Endodermal cell (in vitro differentiated cells): Measurements from ENCODE around the gene ZNF714. TPM values are rescaled to one million over a fixed set of nuclear protein-coding genes. Genes with fewer than 3 reads are reported as not detected.

Source experiments
- DNase-seq: peaks from one replicate; pipeline ENCODE4 v3.0.0-alpha.2; 2017
- H3K27ac ChIP-seq: 2 replicates; pipeline ENCODE4 v1.5.1; 2013; ENCODE audit warnings: mild to moderate bottlenecking, low read depth, low read length, moderate library complexity
- H3K27me3 ChIP-seq: 2 replicates; pipeline ENCODE4 v1.6.1; 2013; ENCODE audit warnings: mild to moderate bottlenecking, low read length, moderate library complexity; ENCODE audit not compliant: insufficient read depth, control insufficient read depth, poor library complexity, severe bottlenecking
- H3K36me3 ChIP-seq: 2 replicates; pipeline ENCODE4 v1.7.0; 2013; ENCODE audit warnings: mild to moderate bottlenecking, low read length, moderate library complexity; ENCODE audit not compliant: control insufficient read depth, insufficient read depth
- H3K4me1 ChIP-seq: one replicate; pipeline ENCODE4 v1.7.0; 2013; ENCODE audit warnings: low read length; ENCODE audit not compliant: control insufficient read depth, insufficient read depth
- H3K4me3 ChIP-seq: 2 replicates; pipeline ENCODE4 v1.5.1; 2013; ENCODE audit warnings: mild to moderate bottlenecking, low read length, moderate library complexity
- H3K9ac ChIP-seq: 2 replicates; pipeline ENCODE4 v1.6.1; 2013; ENCODE audit warnings: mild to moderate bottlenecking, low read length, moderate library complexity; ENCODE audit not compliant: poor library complexity, severe bottlenecking; ENCODE audit errors: extremely low read depth
- H3K9me3 ChIP-seq: 2 replicates; pipeline ENCODE4 v1.6.1; 2013; ENCODE audit warnings: mild to moderate bottlenecking, low read length, moderate library complexity; ENCODE audit not compliant: control insufficient read depth
- H3K27ac Mint-ChIP-seq: 2 replicates; pipeline ENCODE4 v1.8.0; 2020; ENCODE audit warnings: mixed read lengths
- H3K27me3 Mint-ChIP-seq: 2 replicates; pipeline ENCODE4 v1.8.0; 2021; ENCODE audit warnings: mild to moderate bottlenecking, mixed read lengths; ENCODE audit not compliant: insufficient read depth
- H3K36me3 Mint-ChIP-seq: 2 replicates; pipeline ENCODE4 v1.8.0; 2020; ENCODE audit warnings: low read depth, mixed read lengths
- H3K4me1 Mint-ChIP-seq: 2 replicates; pipeline ENCODE4 v1.8.0; 2020; ENCODE audit warnings: mixed read lengths
- H3K4me3 Mint-ChIP-seq: 2 replicates; pipeline ENCODE4 v1.8.0; 2020; ENCODE audit warnings: mild to moderate bottlenecking, moderate library complexity, mixed read lengths
- H3K9me3 Mint-ChIP-seq: 2 replicates; pipeline ENCODE4 v1.8.0; 2020; ENCODE audit warnings: mild to moderate bottlenecking, mixed read lengths
- CTCF ChIP-seq: fragments of 200-600 bp; sonication (generic); conservative IDR thresholded peaks from 2 replicates; pipeline ENCODE4 v1.5.0; 2021; ENCODE audit warnings: antibody characterized with exemption, mild to moderate bottlenecking
- WGBS, 2 experiments: methylation state at CpG; one replicate each; pipeline versions ENCODE4 v1.1.5 to v1.1.7; 2013; ENCODE audit warnings: missing lambda C conversion rate in 2 of 2, mixed read lengths in 1 of 2; ENCODE audit not compliant: insufficient coverage in 1 of 2, insufficient read length in 1 of 2; 5-methylcytosine and 5-hydroxymethylcytosine counted together
- total RNA-seq, 2 donors: library from RNA; stranded (reverse); fragmentation: NEBNext Ultra II Directional in 1 of 2; extraction: Animal tissue kit (Norgen Biotek cat#: 25700) in 1 of 2; gene quantifications; 2 replicates in 1 of 2; 3 replicates in 1 of 2; pipeline ENCODE4 v1.2.1, GENCODE V29; 2021

ZNF714 gene
- total RNA-seq, 2 donors from 2014 or later, result 50.0 to 63.8 TPM

- H3K27me3 Mint-ChIP-seq, result no peaks in the 10 kb centered on the region
- H3K9ac ChIP-seq, result no peak overlapping the region
- WGBS, 2 experiments, result 91 to 100% methylated on average over 1 of the region's 1 CpG
- no peaks in the 10 kb centered on the region for H3K27me3 ChIP-seq
- H3K27ac ChIP-seq, result no peak overlapping the region
- H3K4me1 Mint-ChIP-seq, result peaks cover 8% of the 10 kb centered on the region
- DNase-seq, result no peak
- no peak overlapping the region for H3K4me3 Mint-ChIP-seq
- H3K9me3 ChIP-seq, result peaks cover 17% of the 10 kb centered on the region
- no peak overlapping the region for H3K27ac Mint-ChIP-seq
- H3K9me3 Mint-ChIP-seq, result peaks cover 11% of the 10 kb centered on the region
- peaks cover 50% of the 10 kb centered on the region for H3K36me3 ChIP-seq
- H3K4me3 ChIP-seq, result no peak overlapping the region
- TF ChIP-seq CTCF, result no peak
- no peaks in the 10 kb centered on the region for H3K4me1 ChIP-seq
- H3K36me3 Mint-ChIP-seq, result peaks cover 65% of the 10 kb centered on the region
Measured at GRCh38 chr19:21158523-21159135, 76.6 kb downstream of the ZNF714 start.

DNA sequence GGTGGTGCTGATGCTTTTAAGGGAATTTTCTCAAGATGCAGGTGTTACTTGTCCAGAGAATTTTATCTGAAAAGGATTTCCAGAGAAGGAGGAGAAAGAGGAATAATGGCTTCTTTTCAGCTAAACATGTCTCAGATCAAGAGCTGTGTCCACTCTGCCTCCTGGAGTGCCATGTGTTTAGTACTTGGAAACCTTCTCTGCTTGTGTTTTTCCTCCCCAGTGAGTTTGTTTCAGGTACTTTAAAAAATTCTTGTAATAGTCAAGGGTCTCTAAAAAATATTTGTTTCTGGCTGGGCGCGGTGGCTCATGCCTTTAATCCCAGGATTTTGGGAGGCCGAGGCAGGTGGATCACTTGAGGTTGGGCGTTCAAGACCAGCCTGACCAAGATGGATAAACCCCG lies 82.5 kb downstream of the ZNF714 start:
- Mint-ChIP-seq H3K27ac (no peak overlapping the region), H3K36me3 (peaks cover 67% of the 10 kb centered on the region), H3K9me3 (no peaks in the 10 kb centered on the region)

GRCh38 chr19:21166436-21166835 lies 84.4 kb downstream of the ZNF714 start:
- peaks cover 2% of the 10 kb centered on the region for H3K4me1 Mint-ChIP-seq
- no peaks in the 10 kb centered on the region for H3K4me1 ChIP-seq
- no peak overlapping the region for H3K4me3 ChIP-seq
- no peaks in the 10 kb centered on the region for H3K9me3 ChIP-seq
- peaks cover 68% of the 10 kb centered on the region for H3K36me3 ChIP-seq
- H3K36me3 Mint-ChIP-seq, result peaks cover 64% of the 10 kb centered on the region
- no peaks in the 10 kb centered on the region for H3K27me3 Mint-ChIP-seq
- H3K9ac ChIP-seq, result no peak overlapping the region
- TF ChIP-seq CTCF, result no peak
- no peak for DNase-seq
- H3K27me3 ChIP-seq, result no peaks in the 10 kb centered on the region
- no peak overlapping the region for H3K27ac Mint-ChIP-seq
- WGBS, 2 experiments, result 91 to 100% methylated on average over 2 of the region's 2 CpGs
- no peak overlapping the region for H3K27ac ChIP-seq
- H3K9me3 Mint-ChIP-seq, result no peaks in the 10 kb centered on the region
- no peak overlapping the region for H3K4me3 Mint-ChIP-seq

More for the DNA sequence above, 82.5 kb downstream of the ZNF714 start:
- H3K4me1 Mint-ChIP-seq, result peaks cover 2% of the 10 kb centered on the region
- Histone ChIP-seq H3K9ac (no peak overlapping the region), H3K4me1 (no peaks in the 10 kb centered on the region), H3K36me3 (peaks cover 68% of the 10 kb centered on the region), H3K27ac (no peak overlapping the region), H3K27me3 (no peaks in the 10 kb centered on the region), H3K9me3 (no peaks in the 10 kb centered on the region), H3K4me3 (no peak overlapping the region)
- H3K4me3 Mint-ChIP-seq, result no peak overlapping the region
- no peak for DNase-seq
- H3K27me3 Mint-ChIP-seq, result no peaks in the 10 kb centered on the region
- 89 to 97% methylated on average over 4 to 5 of the region's 5 CpGs for WGBS, 2 experiments
- TF ChIP-seq CTCF, result no peak

Other genes with a start within 250 kb of the ZNF714 start
- 10 to 100 TPM; 22.6 to 27.8 TPM for gene ZNF85, start 159.0 kb upstream of the ZNF714 start, total RNA-seq
- 10 to 100 TPM; 14.0 to 14.6 TPM for gene ZNF430, start 61.5 kb upstream of the ZNF714 start, total RNA-seq
- gene ZNF431, start 59.8 kb downstream of the ZNF714 start, total RNA-seq, result 10 to 100 TPM; 34.6 to 39.0 TPM
- gene ZNF708, start 247.2 kb downstream of the ZNF714 start, total RNA-seq, result 10 to 100 TPM; 30.7 to 30.8 TPM